ENCODE results near the gene CRIP1.

- TF ChIP-seq CTCF (IDR thresholded peaks at IDR 0.05; ENCODE audit: insufficient read depth, low read length, poor library complexity, severe bottlenecking) (no peak), EZH2phosphoT487 (conservative IDR thresholded peaks at IDR 0.05; ENCODE audit: low read length) (no peak)
Measured at GRCh38 chr14:105465209-105466031, 21.3 kb upstream of the CRIP1 start.

All from SU-DHL-6 (cell line).